Small intestine (tissue), 7 donors: Measurements from ENCODE around the gene PEX5L. TPM values are rescaled to one million over a fixed set of nuclear protein-coding genes. Genes with fewer than 3 reads are reported as not detected.

ENCODE experiments used
- DNase-seq, 2 donors: peaks; one replicate each; pipeline versions ENCODE4 v3.0.0 to v3.0.0-alpha.2; 2013
- FAIRE-seq: peaks from 2 replicates; lab custom pipeline; 2012; peaks lifted over from hg19 to GRCh38; lab: Jason Lieb, UNC
- H3K27ac ChIP-seq, 3 donors: one replicate each; pipeline ENCODE4 v1.5.1; 2013; ENCODE audit warnings: low read length in 2 of 3, mild to moderate bottlenecking in 2 of 3, control low read depth in 1 of 3, inconsistent platforms in 1 of 3, low read depth in 1 of 3, moderate library complexity in 1 of 3
- H3K27me3 ChIP-seq, 3 donors: one replicate each; pipeline ENCODE4 v1.6.1; 2013; ENCODE audit warnings: low read length in 3 of 3, inconsistent platforms in 1 of 3; ENCODE audit not compliant: control insufficient read depth in 3 of 3, insufficient read depth in 3 of 3
- H3K36me3 ChIP-seq, 3 donors: one replicate each; pipeline ENCODE4 v1.6.1; 2013; ENCODE audit warnings: low read length in 3 of 3, inconsistent platforms in 1 of 3, low read depth in 1 of 3, mild to moderate bottlenecking in 1 of 3, moderate library complexity in 1 of 3; ENCODE audit not compliant: control insufficient read depth in 3 of 3, insufficient read depth in 2 of 3
- H3K4me1 ChIP-seq, 3 donors: one replicate each; pipeline ENCODE4 v1.6.1; 2013; ENCODE audit warnings: low read length in 2 of 3, inconsistent platforms in 1 of 3, low read depth in 1 of 3, mild to moderate bottlenecking in 1 of 3, moderate library complexity in 1 of 3; ENCODE audit not compliant: control insufficient read depth in 3 of 3, insufficient read depth in 2 of 3
- H3K4me3 ChIP-seq, 3 donors: one replicate each; pipeline ENCODE4 v1.5.1; 2013; ENCODE audit warnings: low read length in 3 of 3, control low read depth in 1 of 3, inconsistent platforms in 1 of 3, low read depth in 1 of 3, mild to moderate bottlenecking in 1 of 3, moderate library complexity in 1 of 3
- H3K9me3 ChIP-seq, 2 donors: one replicate each; pipeline ENCODE4 v1.6.1; 2013; ENCODE audit warnings: low read depth in 1 of 2, low read length in 1 of 2; ENCODE audit not compliant: control insufficient read depth in 2 of 2, insufficient read depth in 1 of 2
- WGBS, 3 donors: extraction: QIAGEN DNeasy Blood & Tissue Kit; methylation state at CpG; one replicate each; pipeline ENCODE4 v1.1.7; 2013; 5-methylcytosine and 5-hydroxymethylcytosine counted together
- polyA plus RNA-seq, 4 donors: library from polyadenylated mRNA; stranded (reverse) in 3 of 4; unstranded in 1 of 4; fragments of 200-250 nt in 3 of 4; fragments of 120-200 nt in 1 of 4; gene quantifications; one replicate each; pipeline versions ENCODE4 v1.2.1 to v1.2.3, GENCODE V29; 2013
- donor health status: healthy with polysubstance abuse.
- donor health status: control.
- donor health status: control.
- donor health status: Bipolar disorder and iron deficiency.
- donor health status: healthy.

Gene PEX5L
- polyA plus RNA-seq, 4 donors: 0.07 to 0.81 (median 0.21) TPM; not detected in 1

GRCh38 chr3:179958143-179958542, 78.6 kb downstream of the PEX5L start:
- Histone ChIP-seq H3K36me3 (no peaks in the 10 kb centered on the region), H3K4me1 (no peaks in the 10 kb centered on the region), H3K9me3 (no peaks in the 10 kb centered on the region), H3K27ac (no peak overlapping the region), H3K27me3 (no peaks in the 10 kb centered on the region), H3K4me3 (no peak overlapping the region)
- 62 to 81% (median 75%) methylated on average over 2 of the region's 2 CpGs for WGBS, 3 donors
- DNase-seq: no peak
- FAIRE-seq: no peak

- WGBS, 3 donors: 21 to 54% (median 27%) methylated on average over 2 of the region's 2 CpGs
- FAIRE-seq (no peak), DNase-seq (no peak)
- H3K4me3 ChIP-seq: no peak overlapping the region
- no peaks in the 10 kb centered on the region for H3K4me1 ChIP-seq
- no peak overlapping the region for H3K27ac ChIP-seq
- H3K27me3 ChIP-seq: no peaks in the 10 kb centered on the region
- no peaks in the 10 kb centered on the region for H3K36me3 ChIP-seq
- no peaks in the 10 kb centered on the region for H3K9me3 ChIP-seq
Measured at GRCh38 chr3:179957264-179957845, 79.4 kb downstream of the PEX5L start.

- H3K4me3 ChIP-seq: no peak overlapping the region
- H3K9me3 ChIP-seq: no peaks in the 10 kb centered on the region
- FAIRE-seq: no peak
- no peak for DNase-seq
- no peaks in the 10 kb centered on the region for H3K4me1 ChIP-seq
- no peak overlapping the region for H3K27ac ChIP-seq
- H3K36me3 ChIP-seq: no peaks in the 10 kb centered on the region
- 60 to 82% (median 68%) methylated on average over 7 of the region's 7 CpGs for WGBS, 3 donors
- H3K27me3 ChIP-seq: no peaks in the 10 kb centered on the region
Measured at GRCh38 chr3:179956416-179956830, 80.3 kb downstream of the PEX5L start.

- WGBS, 3 donors: 50 to 70% (median 52%) methylated on average over 3 of the region's 3 CpGs
- FAIRE-seq (no peak), DNase-seq (no peak)
- Histone ChIP-seq H3K4me1 (no peaks in the 10 kb centered on the region), H3K36me3 (no peaks in the 10 kb centered on the region), H3K27ac (no peak overlapping the region), H3K27me3 (no peaks in the 10 kb centered on the region), H3K9me3 (no peaks in the 10 kb centered on the region), H3K4me3 (no peak overlapping the region)
Measured at GRCh38 chr3:179955809-179956208, 80.9 kb downstream of the PEX5L start.

- H3K36me3 ChIP-seq: no peaks in the 10 kb centered on the region
- no peak overlapping the region for H3K27ac ChIP-seq
- H3K4me3 ChIP-seq: no peak overlapping the region
- H3K9me3 ChIP-seq: no peaks in the 10 kb centered on the region
- WGBS, 3 donors: 83 to 87% (median 84%) methylated on average over 5 of the region's 5 CpGs
- DNase-seq (no peak), FAIRE-seq (no peak)
- H3K4me1 ChIP-seq: no peaks in the 10 kb centered on the region
- no peaks in the 10 kb centered on the region for H3K27me3 ChIP-seq
Measured at GRCh38 chr3:179955286-179955685, 81.5 kb downstream of the PEX5L start.

GRCh38 chr3:179953993-179954870, 82.5 kb downstream of the PEX5L start:
- Histone ChIP-seq H3K4me3 (no peak overlapping the region), H3K27ac (no peak overlapping the region), H3K4me1 (no peaks in the 10 kb centered on the region), H3K27me3 (no peaks in the 10 kb centered on the region), H3K36me3 (no peaks in the 10 kb centered on the region), H3K9me3 (no peaks in the 10 kb centered on the region)
- no peak for DNase-seq
- no peak for FAIRE-seq
- 60 to 67% (median 62%) methylated on average over 8 of the region's 8 CpGs for WGBS, 3 donors

- WGBS, 3 donors: 69 to 77% (median 74%) methylated on average over 5 of the region's 5 CpGs
- Histone ChIP-seq H3K27ac (no peak overlapping the region), H3K4me3 (no peak overlapping the region), H3K27me3 (no peaks in the 10 kb centered on the region), H3K4me1 (no peaks in the 10 kb centered on the region), H3K36me3 (no peaks in the 10 kb centered on the region), H3K9me3 (no peaks in the 10 kb centered on the region)
- no peak for FAIRE-seq
- no peak for DNase-seq
Measured at GRCh38 chr3:179950840-179951239, 85.9 kb downstream of the PEX5L start.

- FAIRE-seq: no peak
- H3K4me3 ChIP-seq: no peak overlapping the region
Measured at GRCh38 chr3:179949869-179950268, 86.9 kb downstream of the PEX5L start.

More at GRCh38 chr3:179949869-179950268, 86.9 kb downstream of the PEX5L start:
- no peak for DNase-seq
- peaks cover 0 to 2% (median 0%) of the 10 kb centered on the region in 3 donors for H3K27me3 ChIP-seq
- 79 to 94% (median 93%) methylated on average over 2 of the region's 2 CpGs for WGBS, 3 donors
- no peaks in the 10 kb centered on the region for H3K4me1 ChIP-seq
- no peak overlapping the region for H3K27ac ChIP-seq
- H3K36me3 ChIP-seq: no peaks in the 10 kb centered on the region
- H3K9me3 ChIP-seq: no peaks in the 10 kb centered on the region
